Activated T-helper 17 cell treated with anti-CD3 and anti-CD28 coated beads, Interleukin-2, amount 50 U/mL, for 72 hours (primary cell): ENCODE data around the gene SHQ1. TPM values are rescaled to one million over a fixed set of nuclear protein-coding genes. Genes with fewer than 3 reads are reported as not detected.
A peak's percentile ranks its signal among the peaks of the same experiment; 100 is the strongest.

Experiments
- ATAC-seq: fragments of 150-1000 bp; cut with Tn5 transposase; replicated peaks from 2 replicates; pipeline ENCODE4 v1.10.0; 2021; ENCODE audit warnings: mild to moderate bottlenecking, moderate library complexity
- H3K27ac Mint-ChIP-seq: one replicate; pipeline ENCODE4 v1.8.0; 2022; ENCODE audit warnings: mixed read lengths
- H3K27me3 Mint-ChIP-seq: one replicate; pipeline ENCODE4 v1.8.0; 2022; ENCODE audit warnings: mixed read lengths
- H3K36me3 Mint-ChIP-seq: one replicate; pipeline ENCODE4 v1.8.0; 2022; ENCODE audit warnings: low read depth, mild to moderate bottlenecking, mixed read lengths
- H3K4me1 Mint-ChIP-seq: one replicate; pipeline ENCODE4 v1.8.0; 2022; ENCODE audit warnings: mixed read lengths
- H3K4me3 Mint-ChIP-seq: one replicate; pipeline ENCODE4 v1.8.0; 2022; ENCODE audit warnings: mild to moderate bottlenecking, mixed read lengths
- H3K9me3 Mint-ChIP-seq: one replicate; pipeline ENCODE4 v1.8.0; 2022; ENCODE audit warnings: mixed read lengths
- total RNA-seq, 2 donors: library from RNA; stranded (reverse); gene quantifications; one replicate each; pipeline ENCODE4 v1.2.3, GENCODE V29; 2022

The SHQ1 gene
- total RNA-seq, 2 donors from 2014 or later = 23.2 to 38.1 TPM

- no peak for ATAC-seq
- H3K27ac Mint-ChIP-seq = no peak overlapping the region
- H3K9me3 Mint-ChIP-seq = no peaks in the 10 kb centered on the region
- H3K27me3 Mint-ChIP-seq = no peaks in the 10 kb centered on the region
- H3K36me3 Mint-ChIP-seq = peaks cover 25% of the 10 kb centered on the region
- H3K4me3 Mint-ChIP-seq = no peak overlapping the region
- peaks cover 2% of the 10 kb centered on the region for H3K4me1 Mint-ChIP-seq
Observed at GRCh38 chr3:72763751-72764440, 84.3 kb downstream of the SHQ1 start.

GRCh38 chr3:72761410-72761809 lies 86.8 kb downstream of the SHQ1 start:
- no peak for ATAC-seq
- no peaks in the 10 kb centered on the region for H3K27me3 Mint-ChIP-seq
- H3K4me1 Mint-ChIP-seq = peaks cover 14% of the 10 kb centered on the region
- no peak overlapping the region for H3K27ac Mint-ChIP-seq
- peaks cover 25% of the 10 kb centered on the region for H3K36me3 Mint-ChIP-seq
- no peak overlapping the region for H3K4me3 Mint-ChIP-seq
- H3K9me3 Mint-ChIP-seq = no peaks in the 10 kb centered on the region

- Mint-ChIP-seq H3K4me3 (no peak overlapping the region), H3K4me1 (peaks cover 14% of the 10 kb centered on the region), H3K36me3 (peaks cover 23% of the 10 kb centered on the region), H3K27me3 (no peaks in the 10 kb centered on the region), H3K27ac (no peak overlapping the region), H3K9me3 (no peaks in the 10 kb centered on the region)
- no peak for ATAC-seq
Observed at GRCh38 chr3:72760225-72760624, 88.0 kb downstream of the SHQ1 start.

GRCh38 chr3:72756900-72757299 lies 91.3 kb downstream of the SHQ1 start:
- Mint-ChIP-seq H3K27ac (peak overlapping the region; percentile 73), H3K4me3 (peak overlapping the region; percentile 51), H3K9me3 (no peaks in the 10 kb centered on the region), H3K27me3 (no peaks in the 10 kb centered on the region), H3K4me1 (peaks cover 14% of the 10 kb centered on the region), H3K36me3 (peaks cover 13% of the 10 kb centered on the region)
- peak; percentile 100 for ATAC-seq

GRCh38 chr3:72754582-72754981 lies 93.7 kb downstream of the SHQ1 start:
- H3K9me3 Mint-ChIP-seq = no peaks in the 10 kb centered on the region
- H3K4me3 Mint-ChIP-seq = no peak overlapping the region
- peaks cover 24% of the 10 kb centered on the region for H3K36me3 Mint-ChIP-seq
- H3K27ac Mint-ChIP-seq = peak overlapping the region; percentile 45
- H3K4me1 Mint-ChIP-seq = peaks cover 14% of the 10 kb centered on the region
- ATAC-seq = no peak
- no peaks in the 10 kb centered on the region for H3K27me3 Mint-ChIP-seq

- no peak for ATAC-seq
- no peak overlapping the region for H3K4me3 Mint-ChIP-seq
Observed at GRCh38 chr3:72753495-72753894, 94.8 kb downstream of the SHQ1 start.

GRCh38 chr3:72750405-72750965 lies 97.8 kb downstream of the SHQ1 start:
- Mint-ChIP-seq H3K27ac (no peak overlapping the region), H3K4me3 (no peak overlapping the region), H3K9me3 (no peaks in the 10 kb centered on the region), H3K4me1 (no peaks in the 10 kb centered on the region), H3K36me3 (peaks cover 28% of the 10 kb centered on the region), H3K27me3 (no peaks in the 10 kb centered on the region)
- no peak for ATAC-seq

More at GRCh38 chr3:72753495-72753894, 94.8 kb downstream of the SHQ1 start:
- Mint-ChIP-seq H3K36me3 (peaks cover 28% of the 10 kb centered on the region), H3K27me3 (no peaks in the 10 kb centered on the region), H3K27ac (no peak overlapping the region), H3K4me1 (peaks cover 9% of the 10 kb centered on the region), H3K9me3 (no peaks in the 10 kb centered on the region)

GRCh38 chr3:72748659-72749058 lies 99.6 kb downstream of the SHQ1 start:
- peaks cover 23% of the 10 kb centered on the region for H3K36me3 Mint-ChIP-seq
- no peaks in the 10 kb centered on the region for H3K27me3 Mint-ChIP-seq
- no peak for ATAC-seq
- H3K4me1 Mint-ChIP-seq = no peaks in the 10 kb centered on the region
- no peaks in the 10 kb centered on the region for H3K9me3 Mint-ChIP-seq
- no peak overlapping the region for H3K27ac Mint-ChIP-seq
- H3K4me3 Mint-ChIP-seq = no peak overlapping the region

GRCh38 chr3:72746430-72747411 lies 101.5 kb downstream of the SHQ1 start:
- Mint-ChIP-seq H3K27ac (no peak overlapping the region), H3K4me3 (no peak overlapping the region), H3K27me3 (no peaks in the 10 kb centered on the region)

GRCh38 chr3:72745146-72745999 lies 102.9 kb downstream of the SHQ1 start:
- no peak for ATAC-seq
- H3K9me3 Mint-ChIP-seq = no peaks in the 10 kb centered on the region

More at GRCh38 chr3:72746430-72747411, 101.5 kb downstream of the SHQ1 start:
- ATAC-seq = no peak
- Mint-ChIP-seq H3K9me3 (no peaks in the 10 kb centered on the region), H3K36me3 (peaks cover 13% of the 10 kb centered on the region), H3K4me1 (no peaks in the 10 kb centered on the region)

GRCh38 chr3:72744330-72744729 lies 103.9 kb downstream of the SHQ1 start:
- H3K27ac Mint-ChIP-seq = no peak overlapping the region
- ATAC-seq = no peak
- peaks cover 3% of the 10 kb centered on the region for H3K4me1 Mint-ChIP-seq
- peaks cover 2% of the 10 kb centered on the region for H3K36me3 Mint-ChIP-seq
- H3K9me3 Mint-ChIP-seq = no peaks in the 10 kb centered on the region
- no peaks in the 10 kb centered on the region for H3K27me3 Mint-ChIP-seq
- no peak overlapping the region for H3K4me3 Mint-ChIP-seq

More at GRCh38 chr3:72745146-72745999, 102.9 kb downstream of the SHQ1 start:
- Mint-ChIP-seq H3K4me3 (no peak overlapping the region), H3K4me1 (no peaks in the 10 kb centered on the region), H3K36me3 (peaks cover 12% of the 10 kb centered on the region), H3K27me3 (no peaks in the 10 kb centered on the region), H3K27ac (no peak overlapping the region)

- peak overlapping the region; percentile 86 for H3K4me3 Mint-ChIP-seq
Observed at GRCh38 chr3:72739531-72740466, 108.4 kb downstream of the SHQ1 start.

More at GRCh38 chr3:72739531-72740466, 108.4 kb downstream of the SHQ1 start:
- no peak for ATAC-seq
- H3K36me3 Mint-ChIP-seq = no peaks in the 10 kb centered on the region
- H3K27ac Mint-ChIP-seq = peak overlapping the region; percentile 88
- no peaks in the 10 kb centered on the region for H3K27me3 Mint-ChIP-seq
- no peaks in the 10 kb centered on the region for H3K9me3 Mint-ChIP-seq
- peaks cover 7% of the 10 kb centered on the region for H3K4me1 Mint-ChIP-seq
